Astrocyte of the spinal cord (primary cell): ENCODE measurements around the gene PDZD2.

Source experiments
- DNase-seq: peaks from one replicate; pipeline ENCODE4 v3.0.0; 2011; ENCODE audit warnings: low read depth, low spot score
- H3K4me3 ChIP-seq: 2 replicates; pipeline ENCODE4 v1.5.1; 2011; ENCODE audit warnings: low read depth, mild to moderate bottlenecking, low read length, moderate library complexity
- in situ Hi-C: cut with HindIII; loops from 2 replicates; pipeline ENCODE4 v1.10.0; 2017; ENCODE audit warnings: low sequenced_read_pairs
- TF ChIP-seq, protein P1 (sequence below): IDR thresholded peaks from 2 replicates; pipeline ENCODE4 v1.5.1; 2012; ENCODE audit warnings: low read depth, mild to moderate bottlenecking, low read length, inconsistent platforms

PDZD2 gene

DNA sequence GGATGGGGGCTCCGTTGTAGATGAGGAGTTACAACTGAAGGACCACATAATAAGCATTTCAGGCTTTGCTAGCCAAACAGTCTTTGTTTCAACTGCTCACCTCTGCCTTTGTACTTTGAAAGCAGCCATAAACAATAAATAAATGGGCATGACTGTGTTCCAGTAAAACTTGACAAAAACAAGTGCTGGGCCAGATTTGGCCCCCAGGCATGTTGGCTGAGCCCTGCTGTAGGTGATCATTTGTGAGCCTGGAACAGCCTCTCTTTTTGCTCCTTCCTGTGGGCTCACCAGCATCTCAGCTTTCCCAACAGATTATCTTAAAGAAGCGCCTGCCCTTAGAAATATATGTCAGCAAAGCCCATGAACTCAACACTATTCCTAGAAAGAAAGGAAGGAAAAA lies 385.8 kb downstream of the PDZD2 start:
- no peak overlapping the region for H3K4me3 ChIP-seq
- TF ChIP-seq, protein P1, sequence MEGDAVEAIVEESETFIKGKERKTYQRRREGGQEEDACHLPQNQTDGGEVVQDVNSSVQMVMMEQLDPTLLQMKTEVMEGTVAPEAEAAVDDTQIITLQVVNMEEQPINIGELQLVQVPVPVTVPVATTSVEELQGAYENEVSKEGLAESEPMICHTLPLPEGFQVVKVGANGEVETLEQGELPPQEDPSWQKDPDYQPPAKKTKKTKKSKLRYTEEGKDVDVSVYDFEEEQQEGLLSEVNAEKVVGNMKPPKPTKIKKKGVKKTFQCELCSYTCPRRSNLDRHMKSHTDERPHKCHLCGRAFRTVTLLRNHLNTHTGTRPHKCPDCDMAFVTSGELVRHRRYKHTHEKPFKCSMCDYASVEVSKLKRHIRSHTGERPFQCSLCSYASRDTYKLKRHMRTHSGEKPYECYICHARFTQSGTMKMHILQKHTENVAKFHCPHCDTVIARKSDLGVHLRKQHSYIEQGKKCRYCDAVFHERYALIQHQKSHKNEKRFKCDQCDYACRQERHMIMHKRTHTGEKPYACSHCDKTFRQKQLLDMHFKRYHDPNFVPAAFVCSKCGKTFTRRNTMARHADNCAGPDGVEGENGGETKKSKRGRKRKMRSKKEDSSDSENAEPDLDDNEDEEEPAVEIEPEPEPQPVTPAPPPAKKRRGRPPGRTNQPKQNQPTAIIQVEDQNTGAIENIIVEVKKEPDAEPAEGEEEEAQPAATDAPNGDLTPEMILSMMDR = no peak
- in situ Hi-C loops = no loop called here
- no peak for DNase-seq

DNA sequence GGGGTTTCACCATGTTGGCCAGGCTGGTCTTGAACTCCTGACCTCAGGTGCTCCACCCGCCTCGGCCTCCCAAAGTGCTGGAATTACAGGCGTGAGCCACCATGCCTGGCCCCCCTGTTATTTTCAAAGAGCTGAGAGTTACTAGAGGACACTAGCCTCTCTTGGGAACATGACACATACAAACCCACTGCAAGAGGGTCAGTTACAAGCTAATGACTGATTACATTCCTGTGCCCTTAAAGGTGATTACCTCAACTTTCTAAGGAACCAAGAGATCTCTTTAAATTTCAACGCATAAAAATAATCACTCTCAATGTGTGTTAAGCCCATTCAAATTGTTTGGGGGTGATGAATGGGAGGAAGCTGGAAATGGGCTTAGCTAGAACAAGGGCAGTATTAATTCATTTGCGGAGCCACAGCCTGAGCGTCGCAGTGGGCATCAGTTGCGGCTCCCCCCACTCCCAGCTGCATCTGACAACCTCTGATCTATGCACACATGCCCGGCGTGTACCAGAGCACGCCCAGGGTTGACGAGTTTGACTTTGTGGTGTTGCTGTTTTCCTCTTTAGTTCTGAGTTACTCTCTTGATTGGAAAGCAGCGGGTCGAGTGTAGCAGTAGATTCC lies 388.3 kb downstream of the PDZD2 start:
- in situ Hi-C loops = no loop called here
- TF ChIP-seq, protein P1 = no peak
- H3K4me3 ChIP-seq = peak overlapping the region; percentile 6
- no peak for DNase-seq

DNA sequence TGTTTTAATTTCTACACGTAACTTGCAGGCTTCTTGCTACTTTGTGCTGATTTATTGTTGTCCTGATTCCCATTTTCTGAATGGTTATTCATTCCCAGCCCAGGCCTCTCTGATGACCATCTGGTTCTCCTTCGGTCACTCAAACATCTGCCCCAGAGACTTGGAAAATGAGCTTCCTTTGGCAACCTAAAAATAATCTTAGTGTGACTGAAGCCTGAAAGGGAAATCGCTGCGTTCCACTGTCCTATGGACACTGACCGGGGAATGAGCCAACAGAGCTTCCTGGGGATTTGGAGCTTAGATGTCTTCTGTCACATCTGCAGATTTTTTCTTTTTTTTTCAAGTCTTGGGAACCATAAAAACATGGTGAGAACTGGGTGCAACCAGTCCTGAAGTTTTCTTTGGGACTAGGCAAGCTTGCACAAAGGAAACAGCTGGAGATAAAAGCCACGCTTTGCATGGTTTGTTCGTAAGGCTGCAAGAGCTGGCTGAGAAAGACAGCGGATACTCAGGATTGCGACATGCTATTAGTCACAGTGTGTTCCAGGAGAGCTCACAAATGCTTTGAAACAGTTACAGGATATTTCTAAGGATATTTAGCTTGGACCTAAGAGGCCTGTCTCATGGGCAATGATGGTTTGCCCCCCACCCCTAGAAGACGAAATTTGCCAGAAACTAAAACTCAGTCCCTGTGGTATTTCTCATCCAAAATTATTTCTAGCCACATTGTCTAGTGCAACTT lies 389.0 kb downstream of the PDZD2 start:
- in situ Hi-C loops = no loop called here
- peak overlapping the region; percentile 6 for H3K4me3 ChIP-seq
- TF ChIP-seq, protein P1 = no peak
- DNase-seq = peak; percentile 98

DNA sequence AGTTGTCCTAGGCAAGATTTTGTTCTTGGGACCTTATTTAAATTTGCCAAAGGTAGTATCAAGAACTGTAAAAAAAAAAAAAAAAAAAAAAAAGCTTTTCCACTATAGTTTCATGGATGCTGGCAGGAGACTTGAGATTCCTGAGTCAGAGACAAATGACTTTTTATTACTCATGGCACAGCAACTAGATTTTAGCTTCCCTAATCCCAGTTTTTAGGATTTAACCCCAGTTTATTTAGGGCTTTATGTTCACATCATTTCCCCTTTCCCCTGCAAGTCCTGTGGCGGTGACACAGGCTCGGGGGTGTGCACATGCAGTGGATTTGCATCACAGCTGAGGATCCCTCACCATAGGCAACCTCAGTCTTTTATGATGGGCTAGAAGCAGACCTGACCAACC lies 390.3 kb downstream of the PDZD2 start:
- no peak overlapping the region for H3K4me3 ChIP-seq
- TF ChIP-seq, protein P1 = no peak
- DNase-seq = no peak
- in situ Hi-C loops = no loop called here

DNA sequence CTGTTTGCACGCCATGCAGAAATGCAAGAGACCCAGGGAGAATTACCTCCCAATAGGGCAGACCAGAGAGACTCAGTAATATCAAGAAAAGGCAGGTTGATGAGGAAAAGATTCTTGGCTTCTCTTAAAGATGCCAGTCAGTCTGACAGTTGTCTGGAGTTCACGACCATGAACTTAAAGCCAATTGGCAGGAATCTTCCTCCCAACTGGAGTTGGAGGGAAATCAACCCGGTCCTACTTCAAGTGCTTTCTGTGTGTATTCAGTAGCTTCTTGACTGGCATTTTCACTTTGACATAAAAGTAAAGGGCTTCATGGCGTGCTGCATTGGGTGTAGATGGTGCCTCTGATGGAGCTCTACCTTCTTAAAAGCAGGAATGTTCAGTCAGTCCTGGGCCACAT lies 390.9 kb downstream of the PDZD2 start:
- in situ Hi-C loops = no loop called here

DNA sequence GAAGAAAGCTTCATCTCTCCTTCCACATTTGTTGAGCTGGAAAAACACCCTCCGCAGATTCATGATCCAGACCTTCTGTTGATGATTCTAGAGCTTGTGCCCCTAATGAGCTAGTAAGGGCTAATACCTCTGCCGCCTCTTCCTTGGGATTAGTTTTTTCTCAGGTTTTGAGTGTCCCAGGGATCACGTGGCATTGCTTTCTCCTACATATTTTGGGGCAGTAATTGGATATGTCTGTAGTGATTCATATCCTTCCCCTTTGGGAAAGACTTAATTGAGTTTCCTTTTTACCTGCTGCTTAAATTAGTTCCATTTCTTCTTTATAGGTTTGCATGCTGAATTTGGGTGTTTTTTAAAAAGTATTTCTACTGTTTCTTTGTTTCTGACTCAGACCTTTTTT lies 391.3 kb downstream of the PDZD2 start:
- no peak overlapping the region for H3K4me3 ChIP-seq
- in situ Hi-C loops = no loop called here
- TF ChIP-seq, protein P1 = no peak
- no peak for DNase-seq

More for the DNA sequence above, 390.9 kb downstream of the PDZD2 start:
- H3K4me3 ChIP-seq = no peak overlapping the region
- no peak for DNase-seq
- TF ChIP-seq, protein P1 = no peak
